ENCODE data around the gene UBR4. TPM values are rescaled to one million over a fixed set of nuclear protein-coding genes. Genes with fewer than 3 reads are reported as not detected.

Gene UBR4
- total RNA-seq, 1 experiment from 2014 or later = 59.2 TPM

DNA sequence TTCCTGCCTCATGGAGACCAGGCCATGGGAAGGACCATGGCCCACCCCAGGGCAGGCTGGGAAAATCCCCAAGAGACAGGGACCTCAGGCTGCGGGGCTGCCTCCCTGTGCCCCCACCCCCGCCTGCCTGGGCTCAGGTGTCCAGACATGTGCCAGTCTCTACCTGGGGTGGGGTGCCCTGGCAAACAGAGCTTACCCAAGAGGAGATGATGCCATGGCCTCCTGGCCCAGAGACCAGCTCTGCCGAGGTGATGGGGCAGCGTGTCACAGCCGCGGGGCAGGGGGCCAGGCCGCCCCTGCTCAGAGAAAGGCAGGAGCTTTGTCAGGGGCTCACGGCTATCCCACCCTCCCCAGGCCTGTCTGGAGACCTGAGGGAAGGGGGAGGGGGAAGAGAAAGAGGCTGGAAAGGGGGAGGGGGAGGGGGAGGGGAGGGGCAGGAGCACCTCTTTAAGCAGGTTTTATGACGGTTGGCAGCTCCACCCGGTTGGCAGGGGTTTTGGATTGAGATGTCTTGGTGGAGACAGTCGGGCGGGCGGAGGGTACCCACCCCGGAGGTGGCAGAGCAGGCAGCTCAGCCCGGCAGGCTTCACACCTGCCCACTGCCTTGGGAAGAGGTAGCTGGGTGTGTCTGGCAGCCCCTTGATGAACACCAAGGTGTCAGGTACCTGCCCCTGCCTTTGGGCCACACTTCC, 152.1 kb downstream of the UBR4 start:
- no peak for DNase-seq (ENCODE audit: low read depth)

DNA sequence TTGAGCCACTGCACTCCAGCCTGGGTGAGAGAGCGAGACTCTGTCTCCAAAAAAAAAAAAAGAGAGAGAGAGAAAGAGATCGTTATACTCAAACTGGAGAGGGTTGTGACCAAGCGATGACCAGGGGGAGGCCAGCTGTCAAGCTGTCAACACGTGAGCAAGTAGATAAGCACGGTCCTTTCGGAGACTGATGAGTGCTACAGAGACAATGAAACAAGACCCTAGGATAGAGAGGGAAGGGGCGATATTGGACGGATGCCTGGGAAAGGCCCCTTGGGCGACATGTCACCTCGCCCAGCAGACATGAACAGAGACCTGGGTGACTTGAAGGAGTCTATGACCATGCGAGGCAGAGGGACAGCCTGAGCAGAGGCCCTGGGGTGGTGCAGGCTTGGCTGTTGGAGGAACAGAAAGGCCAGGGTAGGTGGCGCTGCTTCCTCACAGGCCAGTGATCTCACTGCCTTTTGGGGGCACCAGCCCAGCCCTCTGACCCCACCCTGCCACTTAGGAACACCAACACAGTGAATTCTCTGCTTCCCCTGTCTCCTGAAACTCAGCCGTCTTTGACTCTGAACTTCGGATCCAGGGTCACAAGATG, 152.8 kb downstream of the UBR4 start:
- DNase-seq (ENCODE audit: low read depth) = no peak

DNA sequence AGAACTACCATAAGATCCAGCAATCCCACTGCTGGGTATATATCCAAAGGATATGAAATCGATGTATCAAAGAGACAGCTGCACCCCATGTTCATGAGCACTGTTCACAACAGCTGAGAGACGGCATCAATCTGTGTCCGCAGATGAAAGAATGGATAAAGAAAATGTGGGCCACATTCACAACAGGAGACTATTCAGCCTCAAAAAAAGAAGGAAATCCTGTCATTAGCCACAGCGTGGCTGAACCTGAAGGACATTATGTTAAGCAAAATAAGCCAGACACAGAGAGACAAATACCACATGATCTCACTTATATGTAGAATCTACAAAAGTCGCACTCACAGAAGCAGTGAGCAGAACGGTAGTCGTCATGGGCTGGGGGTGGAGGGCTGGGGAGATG, 154.4 kb downstream of the UBR4 start:
- DNase-seq (ENCODE audit: low read depth) = no peak

DNA sequence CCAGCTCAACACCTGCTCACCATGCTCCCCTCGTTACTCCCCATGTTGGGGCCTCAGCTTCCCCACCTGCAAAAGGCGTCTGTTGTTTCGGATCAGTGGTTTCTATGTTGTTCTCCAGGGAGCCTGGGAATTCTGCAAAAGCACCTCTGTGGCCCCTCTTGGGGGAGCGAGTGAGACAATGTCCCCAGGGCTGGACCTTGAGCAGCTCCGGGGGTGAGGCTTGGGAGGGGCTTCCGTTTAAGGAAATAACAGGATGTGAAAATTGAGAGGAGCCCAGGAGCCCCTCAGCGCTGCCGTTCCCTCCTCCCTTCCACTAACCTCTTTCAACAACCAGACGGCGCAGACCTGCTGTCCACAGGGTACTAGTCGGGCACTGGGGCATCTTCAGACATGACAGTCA, 155.1 kb downstream of the UBR4 start:
- DNase-seq (ENCODE audit: low read depth) = no peak

DNA sequence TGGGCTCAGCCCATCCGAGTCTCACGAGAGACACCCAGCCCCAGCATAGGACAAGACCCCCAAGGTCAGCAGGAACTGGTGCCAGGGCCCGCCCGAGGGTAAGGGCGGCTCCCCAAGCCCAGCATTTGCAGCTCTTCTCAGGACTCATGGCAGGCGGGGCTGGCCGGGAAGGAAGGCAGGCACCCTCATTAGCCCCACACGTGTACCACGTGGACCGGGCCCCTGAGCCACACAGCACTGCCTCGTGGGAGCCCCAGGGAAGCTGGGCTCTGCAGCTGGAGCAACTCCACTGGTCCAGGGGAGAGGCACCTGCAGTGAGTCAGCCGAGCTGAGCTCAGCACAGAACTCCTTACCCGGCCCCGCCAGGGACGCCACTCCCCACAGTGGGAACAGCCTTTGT, 155.8 kb downstream of the UBR4 start:
- DNase-seq (ENCODE audit: low read depth) = no peak

DNA sequence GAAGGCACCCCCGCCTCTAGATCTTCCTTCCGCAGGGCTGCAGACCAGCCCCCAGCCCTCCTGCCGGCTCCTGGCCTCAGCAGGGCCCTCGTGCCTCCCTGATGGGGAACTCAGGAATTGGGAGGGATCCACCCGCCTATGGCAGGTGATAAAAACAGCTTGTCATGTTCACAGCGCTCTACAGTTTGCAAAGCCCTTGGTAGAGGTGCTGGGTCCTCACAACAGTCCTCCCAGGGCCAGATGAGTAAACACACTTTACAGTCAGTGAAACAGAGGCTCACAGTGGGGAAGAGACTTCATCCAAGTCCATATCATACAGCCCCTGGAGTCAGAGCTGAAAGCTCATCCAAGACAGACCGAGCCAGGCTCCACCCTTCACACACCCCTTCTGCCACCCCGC, 156.6 kb downstream of the UBR4 start:
- DNase-seq (ENCODE audit: low read depth) = no peak

DNA sequence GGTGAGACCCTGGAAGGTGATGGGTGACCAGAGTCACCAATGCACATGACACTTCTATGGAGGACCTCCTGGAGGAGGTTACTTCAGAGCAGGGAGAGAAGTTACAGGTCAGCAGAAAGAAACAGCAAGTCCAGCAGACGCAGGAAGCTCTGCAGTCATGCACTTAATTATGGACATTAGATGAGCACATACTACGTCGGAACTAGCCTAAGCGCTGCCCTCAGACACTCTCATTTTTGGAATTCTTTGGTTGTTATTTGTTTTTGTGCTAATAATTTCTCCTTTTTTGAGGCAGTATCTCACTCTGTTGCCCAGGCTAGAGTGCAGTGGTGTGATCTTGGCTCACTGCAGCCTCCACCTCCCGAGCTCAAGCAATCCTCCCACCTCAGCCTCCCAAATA, 160.3 kb downstream of the UBR4 start:
- no peak for DNase-seq (ENCODE audit: low read depth)

DNA sequence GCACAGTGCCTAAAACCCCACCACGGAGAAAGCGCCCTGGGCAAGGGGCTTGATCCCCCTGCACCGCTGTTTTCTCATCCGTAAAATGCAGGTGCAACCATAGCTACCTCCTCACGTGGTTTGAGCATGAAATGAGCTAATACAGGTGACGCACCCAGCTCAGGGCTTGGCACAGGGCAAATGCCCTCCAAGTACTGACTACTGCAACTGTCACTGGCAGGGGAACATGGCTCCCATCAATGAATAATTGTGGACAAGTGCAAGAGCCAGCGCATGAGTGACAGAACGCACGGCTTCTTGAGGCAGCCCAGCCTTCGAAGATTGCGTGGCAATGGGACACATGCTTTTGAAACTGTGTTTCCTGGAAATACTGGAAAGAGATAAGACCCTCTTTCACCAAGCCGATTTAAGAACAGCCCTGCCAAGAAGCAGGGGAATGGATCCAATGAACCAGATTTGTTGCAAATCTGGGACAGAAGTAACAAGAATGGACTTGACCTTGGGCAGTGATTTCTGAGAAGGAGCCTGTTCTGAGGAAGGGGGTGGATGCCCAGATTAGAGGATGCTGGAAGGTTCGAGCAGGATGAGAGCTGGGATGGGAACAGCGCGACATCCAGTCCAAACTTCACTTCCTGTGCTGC, 160.8 kb downstream of the UBR4 start:
- no peak for DNase-seq (ENCODE audit: low read depth)

DNA sequence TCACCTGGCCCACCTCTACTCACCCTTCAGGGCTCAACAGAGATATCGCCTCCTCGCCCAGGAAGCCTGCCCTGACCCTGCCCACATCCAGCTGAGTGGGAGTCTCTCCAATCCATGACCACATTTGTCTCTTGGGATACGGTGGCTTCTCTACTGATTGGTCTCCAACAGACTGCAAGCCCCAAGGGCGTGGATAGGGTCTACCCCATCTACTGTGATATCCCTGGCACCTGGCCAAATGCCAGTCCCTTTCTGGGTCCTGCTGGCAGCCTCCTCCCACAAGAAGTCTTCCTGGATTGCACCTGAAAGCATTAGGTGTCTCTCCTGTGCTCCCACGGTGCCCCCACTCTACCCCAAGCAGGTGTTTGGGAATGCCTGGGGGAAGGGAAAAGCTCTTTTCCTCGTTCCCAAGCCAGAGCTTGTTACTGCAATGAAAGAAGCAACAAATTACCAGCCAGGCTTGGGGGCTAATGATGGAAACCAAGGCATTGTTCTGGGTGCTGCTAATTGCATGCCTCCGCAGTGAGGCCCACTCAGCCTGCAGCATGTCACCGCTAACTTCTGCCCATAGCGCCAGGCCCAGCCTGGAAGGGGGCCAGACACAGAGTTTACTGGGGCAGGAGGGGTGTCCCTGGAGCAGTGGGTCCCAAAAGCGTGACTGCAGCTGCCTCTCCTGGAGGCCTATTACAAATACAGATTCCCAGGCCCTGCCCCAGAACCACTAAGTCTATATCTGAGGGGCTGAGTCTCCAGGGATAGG, 162.9 kb downstream of the UBR4 start:
- DNase-seq (ENCODE audit: low read depth) = no peak

DNA sequence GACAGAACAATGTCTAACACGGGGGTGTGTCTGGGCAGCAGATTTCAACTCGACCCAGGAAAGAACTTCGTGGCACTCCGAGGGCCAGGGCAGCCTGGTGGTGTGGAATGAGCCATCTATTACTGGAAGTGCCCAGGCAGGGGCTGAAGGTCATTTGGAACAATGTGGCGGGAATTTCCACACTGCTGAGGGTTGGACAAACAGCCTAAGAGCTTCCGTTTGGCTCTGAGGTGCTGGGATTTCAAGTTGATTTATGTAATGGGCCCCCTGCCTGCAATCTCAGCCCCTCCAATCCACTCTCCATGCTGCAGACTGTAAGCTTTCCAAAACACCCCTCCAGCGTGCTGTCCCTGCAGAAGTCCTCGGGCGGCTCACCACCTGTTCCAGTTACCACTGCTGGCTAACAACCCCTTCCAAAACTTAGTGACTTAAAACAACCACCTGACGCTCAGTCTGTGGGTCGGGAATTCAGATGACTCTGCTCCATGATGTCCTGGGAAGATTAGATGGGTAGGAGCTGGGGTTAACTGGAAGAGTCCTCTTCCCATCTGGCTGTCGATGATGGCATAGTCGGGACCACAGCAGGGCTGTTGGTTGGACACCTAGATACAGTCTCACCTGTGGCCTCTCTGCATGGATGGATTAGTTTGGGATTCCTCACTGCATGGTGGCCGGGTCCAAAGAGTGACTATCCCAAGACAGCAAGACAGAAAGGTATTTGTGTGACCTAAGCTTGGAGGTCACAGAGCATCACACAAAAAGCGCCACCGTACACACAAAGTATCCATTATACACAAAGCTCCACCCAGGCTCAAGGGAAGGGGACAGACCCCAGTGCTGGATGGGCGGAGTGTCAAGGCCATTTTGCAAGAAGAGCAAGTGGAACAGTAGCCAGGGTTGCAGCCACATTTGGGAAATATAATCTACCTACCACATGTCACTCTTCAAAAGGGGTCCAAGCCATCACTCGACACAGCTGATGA, 163.9 kb downstream of the UBR4 start:
- DNase-seq (ENCODE audit: low read depth) = no peak

DNA sequence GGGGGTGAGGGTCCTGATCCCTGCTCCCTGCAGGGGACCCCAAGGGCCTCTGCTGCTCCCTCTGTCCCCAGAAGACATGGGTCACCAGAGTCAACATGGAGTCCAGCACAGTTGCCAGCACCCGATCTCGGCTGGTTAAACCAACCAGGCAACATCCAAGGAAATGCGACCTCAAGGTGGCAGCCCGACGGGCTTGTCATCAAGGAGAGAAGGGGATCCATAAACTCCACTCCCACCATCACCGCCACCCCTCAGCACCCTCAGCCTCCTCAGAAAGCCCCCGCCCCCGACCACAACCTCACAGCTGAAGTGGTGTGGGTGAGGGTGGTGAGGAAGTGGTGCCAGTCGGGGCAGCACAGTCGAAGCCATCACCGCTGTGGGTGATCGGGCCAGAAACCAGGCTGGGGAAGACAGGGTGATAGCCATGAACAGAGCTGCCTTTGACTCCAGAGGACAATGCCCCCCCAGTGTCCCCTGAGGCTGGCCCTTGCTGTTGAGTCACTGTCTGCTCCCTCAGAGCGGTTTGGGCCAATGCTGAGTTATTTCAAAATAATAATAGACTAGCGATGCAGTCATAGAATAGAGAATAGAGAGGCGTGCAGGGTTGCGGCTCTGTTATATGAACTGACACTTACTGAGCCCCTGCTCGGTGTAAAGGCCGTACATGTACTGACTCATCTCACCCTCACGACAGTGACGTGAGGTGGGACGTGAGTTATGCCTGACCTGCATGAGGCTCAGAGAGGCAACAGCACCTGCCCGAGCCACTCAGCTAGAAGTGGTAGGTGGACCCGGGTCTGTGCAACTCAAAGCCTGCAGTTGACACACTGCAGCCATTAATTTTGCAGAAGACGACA, 164.9 kb downstream of the UBR4 start:
- peak; percentile 44 for DNase-seq (ENCODE audit: low read depth)

DNA sequence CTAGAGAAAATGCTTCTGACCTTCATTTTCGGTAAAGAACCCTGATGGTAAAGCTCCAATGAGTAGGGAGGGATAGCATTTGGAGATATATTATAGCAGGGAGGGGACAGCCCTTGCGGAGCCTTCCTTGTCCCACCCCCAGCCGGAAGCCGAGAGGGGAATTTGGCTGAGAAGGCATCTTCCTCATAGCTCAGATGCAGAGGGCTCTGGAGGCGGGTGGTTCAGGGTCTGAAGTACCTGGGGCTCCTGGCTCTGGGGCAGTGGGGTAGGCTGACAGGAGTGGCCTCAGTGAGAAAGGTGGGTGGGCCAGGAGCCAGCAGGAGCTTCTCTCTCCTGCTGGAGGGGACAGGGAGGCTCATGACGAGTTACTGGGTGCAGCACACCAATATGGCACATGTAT, 165.6 kb downstream of the UBR4 start:
- no peak for DNase-seq (ENCODE audit: low read depth)

DNA sequence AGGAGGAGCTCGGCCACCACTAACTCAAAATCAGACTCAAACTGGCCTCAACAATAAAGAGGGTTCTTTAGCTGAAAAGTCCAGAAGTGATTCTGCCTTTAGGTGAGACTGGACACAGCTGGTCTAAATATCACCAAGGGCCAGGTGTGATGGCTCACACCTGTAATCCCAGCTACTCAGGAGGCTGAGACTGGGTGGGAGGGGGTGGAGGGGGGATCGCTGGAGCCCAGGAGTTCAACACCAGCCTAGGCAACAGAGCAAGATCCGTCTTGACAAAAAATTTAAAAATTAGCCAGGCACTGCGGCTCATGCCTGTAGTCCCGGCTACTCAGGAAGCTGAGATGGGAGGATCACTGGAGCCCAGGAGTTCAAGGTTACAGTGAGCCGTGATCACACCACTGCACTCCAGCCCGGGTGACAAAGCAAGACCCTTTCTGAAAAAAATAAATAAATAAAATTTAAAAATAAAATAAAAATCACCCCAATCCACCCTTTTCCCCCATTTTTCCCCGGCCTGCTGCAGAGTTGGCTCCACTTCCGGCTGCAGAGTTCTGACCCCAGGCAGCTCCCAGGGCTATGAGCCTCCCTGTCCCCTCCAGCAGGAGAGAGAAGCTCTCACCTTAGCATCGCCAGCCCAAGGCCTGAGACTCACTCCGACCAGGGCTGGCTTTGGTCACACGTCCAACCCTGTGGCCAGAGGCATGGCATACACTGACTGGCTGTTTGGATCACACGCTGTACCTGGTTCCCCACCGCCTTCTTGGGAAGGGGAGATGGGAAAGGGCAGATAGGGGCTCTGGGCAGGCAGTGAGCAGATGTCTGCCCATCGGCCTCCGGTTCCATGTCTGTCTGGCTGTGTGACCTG, 166.3 kb downstream of the UBR4 start:
- no peak for DNase-seq (ENCODE audit: low read depth)

DNA sequence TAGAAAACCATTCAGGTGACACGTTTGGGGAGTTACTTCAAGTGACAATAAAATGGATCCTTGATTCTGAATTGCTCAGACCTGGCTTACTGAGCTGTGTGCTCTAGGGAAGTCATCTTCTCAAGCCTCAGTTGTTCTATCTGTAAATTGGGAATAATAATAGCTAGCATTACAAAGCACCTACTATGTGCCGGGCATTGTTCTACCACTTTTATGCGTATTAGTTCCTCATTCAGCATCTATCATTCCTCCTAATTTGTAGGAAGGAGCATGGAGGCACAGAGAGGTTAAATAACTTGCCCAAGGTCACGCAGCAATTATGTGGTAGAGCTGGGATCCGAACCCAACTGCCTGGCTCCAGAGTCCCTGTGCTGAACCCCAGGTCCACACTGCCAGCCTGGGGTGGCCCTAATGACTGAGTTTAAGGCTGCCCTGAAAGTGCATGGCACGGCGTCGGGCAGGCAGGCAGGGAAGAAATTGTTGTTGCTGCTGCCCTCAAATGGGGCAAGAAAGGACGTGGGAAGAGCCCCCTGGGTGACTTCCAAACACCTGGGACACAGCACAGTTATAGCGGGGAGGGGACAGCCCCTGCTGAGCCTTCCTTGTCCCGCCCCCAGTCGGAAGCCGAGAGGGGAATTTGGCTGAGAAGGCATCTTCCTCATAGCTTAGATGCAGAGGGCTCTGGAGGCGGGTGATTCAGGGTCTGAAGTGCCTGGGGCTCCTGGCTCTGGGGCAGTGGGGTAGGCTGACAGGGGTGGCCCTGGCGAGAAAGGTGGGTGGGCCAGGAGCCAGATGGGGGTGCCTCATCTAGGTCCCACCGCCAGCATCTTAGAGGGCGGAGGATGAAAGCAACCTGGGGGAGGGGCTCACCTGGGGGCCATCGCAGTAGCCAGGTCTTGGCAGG, 167.1 kb downstream of the UBR4 start:
- DNase-seq (ENCODE audit: low read depth) = no peak

DNA sequence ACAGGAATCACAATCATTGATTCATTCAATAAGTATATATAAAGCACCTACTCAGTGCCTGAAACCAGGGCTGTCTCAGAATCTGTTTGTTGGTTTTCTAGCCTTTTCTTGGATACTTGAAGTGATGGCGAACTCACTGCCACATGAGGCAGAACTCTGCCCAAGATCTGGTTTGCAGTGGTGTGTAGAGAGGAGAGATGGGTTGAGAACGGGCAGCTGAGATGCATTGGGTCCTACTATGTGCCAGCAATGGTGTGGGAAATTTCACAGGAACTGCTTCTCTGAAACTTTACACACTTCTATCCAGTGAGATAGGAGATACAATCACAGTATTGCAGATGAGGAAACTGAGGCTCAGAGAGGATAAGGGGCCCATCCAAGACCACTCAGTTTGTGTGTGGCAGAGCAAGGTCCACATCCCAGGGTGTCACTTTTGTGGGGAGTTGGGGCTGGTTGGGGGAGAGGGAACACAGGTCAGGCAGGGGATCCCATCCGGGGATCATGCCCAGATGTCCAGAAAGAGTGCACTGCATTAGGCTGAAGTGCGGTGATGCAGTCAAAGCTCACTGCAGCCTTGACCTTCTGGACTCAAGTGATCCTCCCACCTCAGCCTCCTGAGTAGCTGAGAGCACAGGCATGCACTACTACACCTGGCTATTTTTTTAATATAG, 169.9 kb downstream of the UBR4 start:
- DNase-seq (ENCODE audit: low read depth) = no peak

DNA sequence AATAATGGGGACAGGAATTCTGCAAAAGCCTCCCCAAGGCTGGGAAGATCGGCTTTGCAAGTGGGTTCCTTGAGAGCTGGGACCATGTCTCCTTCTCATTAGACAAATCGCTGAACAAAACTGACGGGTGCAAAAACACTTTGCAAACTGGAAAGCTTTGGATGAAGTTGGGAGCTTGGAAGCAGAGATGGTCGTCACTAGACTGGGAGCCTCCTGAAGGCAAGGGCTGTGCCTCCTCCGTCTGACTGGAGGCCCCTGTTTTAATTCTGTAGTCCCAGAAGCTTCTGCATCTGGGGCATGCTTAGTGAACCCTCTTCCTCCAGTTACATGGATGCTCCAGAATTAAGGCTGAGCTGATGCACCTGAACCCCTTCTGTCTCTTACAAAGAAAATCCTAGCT, 171.3 kb downstream of the UBR4 start:
- DNase-seq (ENCODE audit: low read depth) = no peak

DNA sequence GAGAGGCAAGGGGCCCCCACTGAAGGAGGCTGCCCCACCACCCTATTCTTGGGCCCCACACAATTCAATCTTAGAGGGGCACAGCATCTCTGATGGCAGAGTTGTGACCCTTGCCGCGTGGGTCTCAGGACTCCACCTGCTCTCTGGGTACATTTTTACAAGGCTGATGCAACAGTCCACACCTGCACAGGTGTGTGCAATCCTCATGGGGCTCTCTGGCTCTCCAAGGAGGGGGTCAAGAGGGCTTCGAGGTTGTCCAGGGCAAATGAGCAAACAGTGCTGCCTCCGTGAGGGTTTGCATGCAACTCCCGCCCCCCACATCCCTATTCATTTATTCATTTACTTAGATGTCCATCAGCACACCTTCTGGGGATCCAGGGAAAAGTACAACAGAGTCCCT, 172.0 kb downstream of the UBR4 start:
- no peak for DNase-seq (ENCODE audit: low read depth)

DNA sequence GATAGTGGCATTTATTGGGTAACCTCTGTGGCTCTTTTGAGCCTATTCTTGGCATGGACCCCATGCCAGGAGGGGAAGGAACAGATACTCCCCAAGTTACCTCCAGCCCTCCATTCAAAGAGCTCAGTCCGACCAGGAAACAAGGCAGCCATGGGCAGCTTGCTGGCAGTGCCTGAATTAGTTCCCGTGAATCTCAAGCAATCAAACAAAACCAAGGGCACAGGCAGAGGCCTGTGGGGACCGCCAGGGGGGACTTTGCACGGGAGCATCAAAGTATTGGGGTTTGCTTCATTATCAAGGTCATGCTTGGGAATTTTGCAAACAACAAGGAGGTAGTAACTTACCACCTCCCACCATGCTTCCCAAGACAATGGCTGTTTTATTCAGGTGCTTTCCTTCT, 172.4 kb downstream of the UBR4 start:
- no peak for DNase-seq (ENCODE audit: low read depth)
